Caco-2 (cell line): ENCODE results near the gene AMH. TPM values are rescaled to one million over a fixed set of nuclear protein-coding genes. Genes with fewer than 3 reads are reported as not detected.
A peak's percentile ranks its signal among the peaks of the same experiment; 100 is the strongest.
"Not testable (repeated sequence)": the region's sequence is repeated elsewhere in the genome, so short reads cannot be mapped to it uniquely, and the experiment has no call there.

ENCODE experiments used
- BruUV-seq: library from RNA; stranded (reverse); fragments of 400-500 nt; replicated peaks from 2 replicates; lab custom pipeline; 2021; lab: Mats Ljungman, UMichigan
- CTCF ChIA-PET: fragments of 300-600 bp; sonication (Branson Sonifier 250); formaldehyde crosslinking; loops from one replicate; lab custom pipeline; 2022; ENCODE audit warnings: antibody characterized with exemption; lab: Charles Lee
- POLR2A ChIA-PET: fragments of 300-600 bp; sonication (Branson Sonifier 250); formaldehyde crosslinking; loops from one replicate; lab custom pipeline; 2022; ENCODE audit warnings: antibody characterized with exemption; lab: Charles Lee
- DNase-seq, 2 experiments: peaks; one replicate each; pipeline versions ENCODE4 v3.0.0 to v3.0.0-alpha.2; 2020 to 2022
- H3K27me3 ChIP-seq: replicated peaks from 2 replicates; pipeline ENCODE4 v1.6.0; 2011; ENCODE audit warnings: low read length; ENCODE audit not compliant: control insufficient read depth, insufficient read depth
- H3K36me3 ChIP-seq: 2 replicates; pipeline ENCODE4 v1.5.1; 2011; ENCODE audit warnings: low read length; ENCODE audit not compliant: control insufficient read depth, insufficient read depth
- H3K4me1 ChIP-seq: fragments of 250-450 bp; sonication (Bioruptor Pico); 2 replicates; pipeline ENCODE4 v1.5.1; 2020; ENCODE audit warnings: mild to moderate bottlenecking
- H3K4me3 ChIP-seq: 2 replicates; pipeline ENCODE4 v1.5.1; 2011; ENCODE audit warnings: low read depth, mild to moderate bottlenecking, control low read depth, low read length
- H3K9me3 ChIP-seq: fragments of 250-450 bp; sonication (Bioruptor Pico); 2 replicates; pipeline ENCODE4 v1.5.1; 2020; ENCODE audit warnings: mild to moderate bottlenecking, moderate library complexity
- H3K27ac Mint-ChIP-seq: one replicate; pipeline ENCODE4 v1.8.0; 2022; ENCODE audit warnings: mixed read lengths; ENCODE audit not compliant: unreplicated experiment
- H3K27me3 Mint-ChIP-seq: one replicate; pipeline ENCODE4 v1.8.0; 2022; ENCODE audit warnings: mixed read lengths; ENCODE audit not compliant: insufficient read depth, unreplicated experiment
- H3K36me3 Mint-ChIP-seq: one replicate; pipeline ENCODE4 v1.8.0; 2022; ENCODE audit warnings: mild to moderate bottlenecking, mixed read lengths; ENCODE audit not compliant: insufficient read depth, unreplicated experiment
- H3K4me1 Mint-ChIP-seq: one replicate; pipeline ENCODE4 v1.8.0; 2022; ENCODE audit warnings: low read depth, mixed read lengths; ENCODE audit not compliant: unreplicated experiment
- H3K4me3 Mint-ChIP-seq: one replicate; pipeline ENCODE4 v1.8.0; 2022; ENCODE audit warnings: mild to moderate bottlenecking, moderate library complexity, mixed read lengths; ENCODE audit not compliant: unreplicated experiment
- H3K9me3 Mint-ChIP-seq: one replicate; pipeline ENCODE4 v1.8.0; 2022; ENCODE audit warnings: mixed read lengths; ENCODE audit not compliant: unreplicated experiment
- CTCF ChIP-seq, 2 experiments: fragments of 200-600 bp in 1 of 2; IDR thresholded peaks; 1 replicate in 1 of 2; 2 replicates in 1 of 2; pipeline versions ENCODE4 v1.5.1 to v1.8.0; 2011 to 2022; ENCODE audit warnings: antibody characterized with exemption in 1 of 2, control low read depth in 1 of 2, inconsistent platforms in 1 of 2, low read depth in 1 of 2, low read length in 1 of 2, mild to moderate bottlenecking in 1 of 2, moderate library complexity in 1 of 2; ENCODE audit not compliant: insufficient read depth in 1 of 2, severe bottlenecking in 1 of 2, unreplicated experiment in 1 of 2
- intact Hi-C: fragments of 100-400 bp; cut with micrococcal nuclease; formaldehyde crosslinking; loops from one replicate; pipeline ENCODE4 v1.10.0; 2022; ENCODE audit not compliant: unreplicated experiment
- total RNA-seq: library from RNA; stranded (reverse); gene quantifications from 2 replicates; pipeline ENCODE4 v1.2.3, GENCODE V29; 2022

AMH gene
- total RNA-seq, 1 experiment from 2014 or later = 19.4 TPM

DNA sequence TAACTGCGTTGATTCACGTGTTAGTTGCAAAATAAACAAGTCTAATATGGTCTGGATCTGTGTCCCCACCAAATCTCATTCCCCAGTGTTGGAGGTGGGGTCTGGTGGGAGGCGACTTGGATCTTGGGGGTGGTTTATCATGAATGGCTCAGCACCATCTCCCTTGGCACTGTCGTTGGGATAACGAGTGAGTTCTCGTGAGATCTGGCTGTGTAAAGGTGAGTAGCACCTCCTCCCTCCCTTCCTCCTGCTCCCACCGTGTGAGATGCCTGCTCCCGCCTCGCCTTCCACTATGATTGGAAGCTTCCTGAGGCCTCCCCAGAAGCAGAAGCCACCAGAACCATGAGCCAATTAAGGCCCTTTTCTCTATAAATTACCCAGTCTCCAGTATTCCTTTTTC, 28.0 kb downstream of the AMH start:
- intact Hi-C loops = loop anchor here (5.0 kb wide), 1 partner anchor 110 kb away; no protein-coding TSS in a partner anchor
- H3K4me1 Mint-ChIP-seq = no peaks in the 10 kb centered on the region
- DNase-seq = no peak
- no peaks in the 10 kb centered on the region for H3K9me3 Mint-ChIP-seq
- no peak for TF ChIP-seq CTCF (IDR thresholded peaks at IDR 0.05; ENCODE audit: insufficient read depth in 1 of 2, low read depth in 1 of 2, low read length in 1 of 2, severe bottlenecking in 1 of 2, unreplicated experiment in 1 of 2)
- no peaks in the 10 kb centered on the region for H3K27me3 Mint-ChIP-seq
- CTCF ChIA-PET = no interaction called here
- Histone ChIP-seq H3K4me1 (peaks cover 7% of the 10 kb centered on the region; the same call in 1 of the 2 replicates), H3K4me3 (no peak overlapping the region), H3K9me3 (no peaks in the 10 kb centered on the region), H3K36me3 (peaks cover 3% of the 10 kb centered on the region; the same call in 1 of the 2 replicates), H3K27me3 (no peaks in the 10 kb centered on the region)
- POLR2A ChIA-PET = no interaction called here
- H3K27ac Mint-ChIP-seq = peak overlapping the region; percentile 87
- H3K4me3 Mint-ChIP-seq = no peak overlapping the region
- peaks cover 69% of the 10 kb centered on the region for H3K36me3 Mint-ChIP-seq
- no TSS peak for BruUV-seq

GRCh38 chr19:2278459-2279158, 29.5 kb downstream of the AMH start:
- Mint-ChIP-seq H3K4me1 (no peaks in the 10 kb centered on the region), H3K4me3 (no peak overlapping the region), H3K36me3 (peaks cover 63% of the 10 kb centered on the region), H3K27me3 (no peaks in the 10 kb centered on the region), H3K27ac (no peak overlapping the region), H3K9me3 (no peaks in the 10 kb centered on the region)
- no peaks in the 10 kb centered on the region for H3K9me3 ChIP-seq
- ChIA-PET CTCF (interaction anchor here (0.6 kb wide), 1 partner anchor 558 kb away, joined by 3 read pairs; no protein-coding TSS in a partner anchor), POLR2A (interaction anchor here (0.5 kb wide), 1 partner anchor 82 kb away, joined by 3 read pairs; no protein-coding TSS in a partner anchor)
- H3K4me3 ChIP-seq = no peak overlapping the region
- no peaks in the 10 kb centered on the region for H3K36me3 ChIP-seq
- H3K4me1 ChIP-seq = peaks cover 7% of the 10 kb centered on the region; the same call in 1 of the 2 replicates
- intact Hi-C loops = loop anchor here (5.0 kb wide), 1 partner anchor 109 kb away; no protein-coding TSS in a partner anchor
- no TSS peak for BruUV-seq
- TF ChIP-seq CTCF (IDR thresholded peaks at IDR 0.05; ENCODE audit: insufficient read depth in 1 of 2, low read depth in 1 of 2, low read length in 1 of 2, severe bottlenecking in 1 of 2, unreplicated experiment in 1 of 2) = no peak
- H3K27me3 ChIP-seq = no peaks in the 10 kb centered on the region
- no peak for DNase-seq

DNA sequence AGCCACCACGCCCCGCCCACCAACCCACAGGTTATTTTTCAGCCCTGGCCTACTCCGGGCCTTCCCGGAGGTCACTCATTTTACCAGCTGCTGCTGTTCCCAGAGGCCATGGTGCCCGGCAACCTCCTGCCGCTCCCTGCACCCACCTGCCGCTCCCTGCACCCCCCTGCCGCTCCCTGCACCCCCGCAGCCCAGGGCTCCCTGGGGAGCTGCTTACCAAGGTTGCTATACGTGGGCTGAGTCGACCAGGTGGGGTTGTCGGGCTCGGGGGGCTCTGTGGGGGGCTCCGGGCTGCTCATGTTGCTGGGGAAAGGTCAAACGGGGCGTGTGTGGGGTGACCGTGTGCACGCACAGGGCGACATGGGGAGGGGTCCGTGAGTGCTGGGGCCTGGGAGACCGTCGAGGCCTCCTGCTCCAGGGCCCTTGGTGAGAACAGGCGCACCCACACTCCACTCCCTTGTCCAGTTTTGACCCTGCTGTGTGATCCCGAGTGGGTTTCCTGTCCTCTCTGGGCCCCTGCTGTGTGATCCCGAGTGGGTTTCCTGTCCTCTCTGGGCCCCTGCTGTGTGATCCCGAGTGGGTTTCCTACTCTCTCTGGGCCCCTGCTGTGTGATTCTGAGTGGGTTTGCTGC, 31.6 kb downstream of the AMH start:
- Mint-ChIP-seq H3K36me3 (peaks cover 44% of the 10 kb centered on the region), H3K4me3 (no peak overlapping the region), H3K9me3 (no peaks in the 10 kb centered on the region), H3K4me1 (no peaks in the 10 kb centered on the region), H3K27ac (peak overlapping the region; percentile 22), H3K27me3 (no peaks in the 10 kb centered on the region)
- TF ChIP-seq CTCF (IDR thresholded peaks at IDR 0.05; ENCODE audit: insufficient read depth in 1 of 2, low read depth in 1 of 2, low read length in 1 of 2, severe bottlenecking in 1 of 2, unreplicated experiment in 1 of 2) = no peak
- intact Hi-C loops = no loop called here
- peaks cover 7% of the 10 kb centered on the region; the same call in 1 of the 2 replicates for H3K4me1 ChIP-seq
- no TSS peak for BruUV-seq
- H3K9me3 ChIP-seq = no peaks in the 10 kb centered on the region
- ChIA-PET POLR2A (no interaction called here), CTCF (no interaction called here)
- H3K27me3 ChIP-seq = no peaks in the 10 kb centered on the region
- no peak for DNase-seq
- H3K4me3 ChIP-seq = no peak overlapping the region
- no peaks in the 10 kb centered on the region for H3K36me3 ChIP-seq

DNA sequence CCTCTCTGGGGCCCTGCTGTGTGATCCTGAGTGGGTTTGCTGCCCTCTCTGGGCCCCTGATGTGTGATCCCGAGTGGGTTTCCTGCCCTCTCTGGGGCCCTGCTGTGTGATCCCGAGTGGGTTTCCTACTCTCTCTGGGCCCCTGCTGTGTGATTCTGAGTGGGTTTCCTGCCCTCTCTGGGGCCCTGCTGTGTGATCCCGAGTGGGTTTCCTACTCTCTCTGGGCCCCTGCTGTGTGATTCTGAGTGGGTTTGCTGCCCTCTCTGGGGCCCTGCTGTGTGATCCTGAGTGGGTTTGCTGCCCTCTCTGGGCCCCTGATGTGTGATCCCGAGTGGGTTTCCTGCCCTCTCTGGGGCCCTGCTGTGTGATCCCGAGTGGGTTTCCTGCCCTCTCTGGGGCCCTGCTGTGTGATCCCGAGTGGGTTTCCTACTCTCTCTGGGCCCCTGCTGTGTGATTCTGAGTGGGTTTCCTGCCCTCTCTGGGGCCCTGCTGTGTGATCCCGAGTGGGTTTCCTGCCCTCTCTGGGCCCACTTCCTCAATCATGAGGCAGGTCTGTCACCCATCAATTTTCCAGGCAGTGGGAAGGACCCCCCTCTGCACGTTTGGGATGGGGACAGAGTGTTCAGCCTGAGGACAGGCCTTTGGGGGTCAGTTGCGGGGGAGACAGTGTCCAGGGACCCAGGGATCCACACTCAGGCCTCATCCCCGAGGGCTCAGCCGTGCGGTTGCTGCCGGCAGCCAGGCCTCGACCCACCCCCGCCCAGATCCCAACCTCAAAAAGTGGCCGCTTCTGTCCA, 32.3 kb downstream of the AMH start:
- H3K27me3 ChIP-seq, H3K9me3 ChIP-seq, H3K9me3 Mint-ChIP-seq, H3K4me3 ChIP-seq, H3K27me3 Mint-ChIP-seq, H3K4me1 ChIP-seq, CTCF ChIA-PET, intact Hi-C loops, POLR2A ChIA-PET, DNase-seq, H3K4me3 Mint-ChIP-seq, H3K27ac Mint-ChIP-seq, H3K36me3 ChIP-seq, H3K4me1 Mint-ChIP-seq, BruUV-seq: not testable (repeated sequence)
- H3K36me3 Mint-ChIP-seq = peaks cover 38% of the 10 kb centered on the region
